ENCODE data around the gene WHAMM.

The WHAMM gene

GRCh38 chr15:82871832-82872484 lies 62.5 kb downstream of the WHAMM start:
- TF ChIP-seq CREB1 (IDR thresholded peaks at IDR 0.05; ENCODE audit: low read depth): no peak
- TF ChIP-seq USF1 (IDR thresholded peaks at IDR 0.05): no peak
- TF ChIP-seq TEAD4 (IDR thresholded peaks at IDR 0.05): no peak
- no peak for TF ChIP-seq TCF12 (IDR thresholded peaks at IDR 0.05; ENCODE audit: low read depth)
- no peak for TF ChIP-seq RAD21 (IDR thresholded peaks at IDR 0.05; ENCODE audit: low read depth)
- no peak for TF ChIP-seq YY1 (IDR thresholded peaks at IDR 0.05; ENCODE audit: low read depth)
- TF ChIP-seq TAF1 (IDR thresholded peaks at IDR 0.05; ENCODE audit: low read depth): no peak
- no peak for TF ChIP-seq NFIC (IDR thresholded peaks at IDR 0.05)
- no peak for TF ChIP-seq ZBTB7A (IDR thresholded peaks at IDR 0.05; ENCODE audit: low read depth)
- TF ChIP-seq CEBPB (IDR thresholded peaks at IDR 0.05): no peak
- no peak for TF ChIP-seq EP300 (IDR thresholded peaks at IDR 0.05; ENCODE audit: borderline replicate concordance)
- TF ChIP-seq FOXM1 (IDR thresholded peaks at IDR 0.05; ENCODE audit: borderline replicate concordance, low read depth): no peak
- no peak for TF ChIP-seq REST (IDR thresholded peaks at IDR 0.05; ENCODE audit: low read depth)
- TF ChIP-seq MAX (IDR thresholded peaks at IDR 0.05): no peak

- TF ChIP-seq ZBTB7A (IDR thresholded peaks at IDR 0.05; ENCODE audit: low read depth): no peak
- no peak for TF ChIP-seq RAD21 (IDR thresholded peaks at IDR 0.05; ENCODE audit: low read depth)
- no peak for TF ChIP-seq REST (IDR thresholded peaks at IDR 0.05; ENCODE audit: low read depth)
- TF ChIP-seq USF1 (IDR thresholded peaks at IDR 0.05): no peak
- no peak for TF ChIP-seq EP300 (IDR thresholded peaks at IDR 0.05; ENCODE audit: borderline replicate concordance)
- TF ChIP-seq CREB1 (IDR thresholded peaks at IDR 0.05; ENCODE audit: low read depth): no peak
- no peak for TF ChIP-seq CEBPB (IDR thresholded peaks at IDR 0.05)
- TF ChIP-seq TCF12 (IDR thresholded peaks at IDR 0.05; ENCODE audit: low read depth): no peak
- TF ChIP-seq TEAD4 (IDR thresholded peaks at IDR 0.05): no peak
- TF ChIP-seq YY1 (IDR thresholded peaks at IDR 0.05; ENCODE audit: low read depth): no peak
- TF ChIP-seq MAX (IDR thresholded peaks at IDR 0.05): no peak
- no peak for TF ChIP-seq EGR1 (IDR thresholded peaks at IDR 0.05)
- no peak for TF ChIP-seq FOXM1 (IDR thresholded peaks at IDR 0.05; ENCODE audit: borderline replicate concordance, low read depth)
- no peak for TF ChIP-seq NFIC (IDR thresholded peaks at IDR 0.05)
- no peak for TF ChIP-seq TAF1 (IDR thresholded peaks at IDR 0.05; ENCODE audit: low read depth)
Observed at GRCh38 chr15:82873000-82873680, 63.7 kb downstream of the WHAMM start.

- TF ChIP-seq TCF12 (IDR thresholded peaks at IDR 0.05; ENCODE audit: low read depth) (no peak), CEBPB (IDR thresholded peaks at IDR 0.05) (no peak)
Observed at GRCh38 chr15:82874267-82874666, 64.8 kb downstream of the WHAMM start.

- TF ChIP-seq TEAD4 (IDR thresholded peaks at IDR 0.05): no peak
- TF ChIP-seq USF1 (IDR thresholded peaks at IDR 0.05): no peak
- no peak for TF ChIP-seq EGR1 (IDR thresholded peaks at IDR 0.05)
- no peak for TF ChIP-seq TAF1 (IDR thresholded peaks at IDR 0.05; ENCODE audit: low read depth)
- TF ChIP-seq ZBTB7A (IDR thresholded peaks at IDR 0.05; ENCODE audit: low read depth): no peak
- TF ChIP-seq YY1 (IDR thresholded peaks at IDR 0.05; ENCODE audit: low read depth): no peak
- TF ChIP-seq FOXM1 (IDR thresholded peaks at IDR 0.05; ENCODE audit: borderline replicate concordance, low read depth): no peak
- TF ChIP-seq EP300 (IDR thresholded peaks at IDR 0.05; ENCODE audit: borderline replicate concordance): no peak
- no peak for TF ChIP-seq MAX (IDR thresholded peaks at IDR 0.05)
- no peak for TF ChIP-seq CEBPB (IDR thresholded peaks at IDR 0.05)
- no peak for TF ChIP-seq CREB1 (IDR thresholded peaks at IDR 0.05; ENCODE audit: low read depth)
- no peak for TF ChIP-seq NFIC (IDR thresholded peaks at IDR 0.05)
- no peak for TF ChIP-seq RAD21 (IDR thresholded peaks at IDR 0.05; ENCODE audit: low read depth)
- no peak for TF ChIP-seq TCF12 (IDR thresholded peaks at IDR 0.05; ENCODE audit: low read depth)
- no peak for TF ChIP-seq REST (IDR thresholded peaks at IDR 0.05; ENCODE audit: low read depth)
Observed at GRCh38 chr15:82874961-82875360, 65.5 kb downstream of the WHAMM start.
